Stimulated activated CD8-positive, alpha-beta memory T cell treated with anti-CD3 and anti-CD28 coated beads, Interleukin-4, amount 100 ng/mL, for 1 hour (primary cell): ENCODE results near the gene CLDND1.
"Not testable (repeated sequence)": the region's sequence is repeated elsewhere in the genome, so short reads cannot be mapped to it uniquely, and the experiment has no call there.

Experiments used
- DNase-seq, 2 donors: peaks; one replicate each; pipeline ENCODE4 v3.0.0-alpha.2; 2020; ENCODE audit warnings: low read depth in 2 of 2, low spot score in 1 of 2

Gene CLDND1

DNA sequence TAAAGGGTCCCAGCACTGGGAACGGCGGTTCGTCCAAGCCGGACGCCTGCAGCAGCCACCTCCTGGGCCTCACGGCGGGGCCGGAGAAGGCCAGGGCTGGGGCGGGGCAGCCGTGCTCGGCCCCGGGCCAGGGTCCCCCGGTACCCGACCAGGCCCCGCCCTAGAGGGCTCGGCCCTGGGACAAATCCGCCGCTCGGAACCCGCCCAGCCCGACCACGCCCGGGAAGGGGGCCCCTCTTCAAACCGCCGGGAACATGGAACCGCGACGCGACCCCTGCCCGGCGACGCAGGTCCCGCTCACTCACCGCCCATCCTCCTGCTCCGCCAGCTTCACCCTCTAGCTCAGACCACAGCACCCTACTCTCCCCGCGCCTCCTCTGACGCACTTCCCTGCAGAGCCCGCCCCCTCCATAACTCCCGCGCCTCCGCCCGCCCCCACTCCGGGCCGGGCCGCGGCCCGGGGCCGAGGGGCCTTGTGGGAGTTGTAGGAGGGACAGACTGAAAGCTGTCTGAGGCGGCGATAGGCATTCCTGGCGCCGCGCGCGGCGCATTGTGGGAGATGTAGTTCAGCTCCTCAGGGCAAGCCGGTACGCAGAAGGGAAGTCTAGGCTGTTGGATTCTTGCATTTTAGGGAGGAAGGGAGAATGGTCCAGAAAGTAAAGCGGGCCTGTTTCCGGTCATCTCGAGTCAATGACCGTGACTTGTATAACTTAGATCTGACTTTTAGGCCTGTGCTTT is at the start of gene CLDND1:
Gene CLDND1 (minus strand): TSS at position 359 of the 738 bp plus-strand sequence. CDS start 1,478 bp downstream, outside the sequence.
- peak; percentile 84 to 90 for DNase-seq

DNA sequence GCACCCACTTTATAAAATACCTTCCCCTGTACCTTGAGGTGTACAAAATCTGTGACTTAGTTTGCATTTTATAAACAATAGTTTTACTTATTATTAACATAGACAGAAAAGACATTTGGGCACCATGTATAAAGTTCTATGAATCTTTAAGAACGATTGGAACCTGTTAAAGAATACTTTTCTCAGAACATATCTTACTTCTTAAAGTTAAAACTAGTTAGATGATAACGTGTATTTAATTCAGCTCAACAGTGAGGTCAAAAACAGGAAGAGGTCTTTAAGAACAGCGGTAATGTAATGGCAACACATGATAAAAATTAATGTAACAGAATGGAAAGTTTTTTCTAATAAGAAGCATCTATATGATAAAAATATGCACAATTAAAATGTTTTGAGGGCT is 45.7 kb upstream of the CLDND1 start:
- DNase-seq = no peak

GRCh38 chr3:98567666-98568270 is 45.1 kb upstream of the CLDND1 start:
- DNase-seq = no peak

DNA sequence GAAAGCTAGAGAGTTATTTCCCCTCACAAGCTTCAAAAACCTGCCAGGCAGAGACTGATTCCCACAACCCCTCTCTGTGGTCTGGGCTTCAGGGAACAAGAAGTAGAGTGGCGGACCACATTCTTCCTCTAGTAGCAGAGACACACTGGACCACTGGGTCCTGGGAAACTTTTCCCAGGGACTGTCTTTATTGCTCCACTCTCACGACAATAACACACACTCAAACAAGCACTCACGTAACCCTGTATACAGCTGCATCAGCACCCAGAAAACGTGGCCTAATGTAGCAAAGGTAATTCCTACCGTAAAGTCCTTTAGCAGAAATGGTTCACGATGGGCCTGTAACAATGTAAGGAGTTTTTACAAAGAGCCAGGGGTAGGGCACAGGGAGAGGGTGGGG is 43.1 kb upstream of the CLDND1 start:
- no peak for DNase-seq

DNA sequence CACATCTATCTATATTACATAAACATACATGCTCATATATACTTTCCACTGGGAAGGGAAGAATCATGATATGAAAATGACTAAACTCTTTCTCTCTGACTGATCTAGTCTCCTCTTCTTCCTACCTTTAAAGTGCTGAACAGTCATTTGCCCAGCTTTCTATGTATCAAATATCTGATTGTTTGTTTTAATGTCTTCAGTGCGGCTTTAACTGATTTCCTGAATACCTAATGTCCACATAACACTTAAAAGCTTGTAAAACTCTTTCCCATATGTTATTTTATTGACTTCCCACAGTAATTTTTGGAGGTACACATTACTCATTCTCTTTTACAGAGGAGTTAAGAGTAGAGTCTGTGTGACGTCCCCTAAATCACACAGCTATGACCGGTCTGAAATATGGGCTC is 42.5 kb upstream of the CLDND1 start:
- no peak for DNase-seq

- no peak for DNase-seq
Observed at GRCh38 chr3:98564282-98565005, 41.7 kb upstream of the CLDND1 start.

DNA sequence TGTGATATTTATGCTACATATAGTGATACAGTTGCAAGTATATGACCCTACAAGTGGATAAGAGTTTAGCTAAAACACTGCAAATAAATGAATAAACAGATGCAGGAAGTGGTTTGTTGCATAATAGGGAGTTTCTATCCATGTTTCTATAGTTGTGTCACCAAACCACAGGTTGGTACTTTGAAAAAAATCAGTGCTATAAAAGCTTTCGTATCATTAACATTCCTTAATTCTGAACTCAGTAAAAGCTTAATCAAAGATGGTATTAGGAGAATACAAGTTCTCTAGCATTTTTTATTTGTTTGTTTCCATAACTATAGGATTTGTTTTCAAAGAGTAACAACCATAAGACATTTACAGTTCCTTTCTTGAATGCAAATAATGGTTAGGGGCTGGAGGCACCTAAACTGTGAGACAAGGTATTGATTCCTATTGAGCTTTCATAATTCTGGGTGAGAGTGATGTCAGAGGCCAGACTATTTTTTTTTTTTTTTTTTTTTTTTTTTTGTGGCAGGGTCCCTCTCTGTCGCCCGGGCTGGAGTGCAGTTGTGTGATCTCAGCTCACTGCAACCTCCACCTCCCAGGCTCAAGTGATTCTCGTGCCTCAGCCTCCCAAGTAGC is 41.1 kb upstream of the CLDND1 start:
- no peak for DNase-seq

- DNase-seq = no peak
Observed at GRCh38 chr3:98561727-98562521, 39.2 kb upstream of the CLDND1 start.

DNA sequence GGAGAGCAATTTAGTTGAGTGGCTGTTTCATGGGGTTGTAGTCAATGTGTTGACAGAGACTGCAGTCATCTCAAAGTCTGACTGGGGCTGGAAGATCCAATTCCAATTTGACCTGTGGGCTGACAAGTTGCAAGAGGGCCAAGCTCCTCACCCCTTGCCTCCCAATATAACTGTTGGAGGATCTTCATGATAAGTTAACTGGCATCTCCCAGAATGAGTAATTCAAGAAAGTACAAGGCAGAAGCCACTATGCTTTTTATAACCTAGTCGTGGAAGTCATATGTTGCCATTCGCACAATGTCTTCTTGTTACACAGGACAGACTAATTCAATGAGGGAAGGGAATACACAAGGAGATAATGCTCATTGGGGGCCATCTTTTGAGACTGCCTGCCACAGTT is 38.2 kb upstream of the CLDND1 start:
- no peak for DNase-seq

DNA sequence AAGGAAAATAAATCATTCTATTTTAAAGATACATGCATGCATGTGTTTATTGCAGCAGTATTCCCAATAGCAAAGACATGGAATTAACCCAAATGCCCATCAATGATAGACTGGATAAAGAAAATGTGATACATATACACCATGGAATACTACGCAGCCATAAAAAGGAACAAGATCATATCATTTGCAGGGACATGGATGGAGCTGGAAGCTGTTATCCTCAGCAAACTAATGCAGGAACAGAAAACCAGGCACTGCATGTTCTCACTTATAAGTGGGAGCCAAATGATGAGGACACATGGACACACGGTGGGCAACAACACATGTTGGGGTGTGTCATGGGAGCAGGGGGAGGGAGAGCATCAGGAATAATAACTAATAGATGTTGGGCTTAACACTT is 37.1 kb upstream of the CLDND1 start:
- not testable (repeated sequence) for DNase-seq

- DNase-seq = no peak
Observed at GRCh38 chr3:98558100-98558827, 35.6 kb upstream of the CLDND1 start.

DNA sequence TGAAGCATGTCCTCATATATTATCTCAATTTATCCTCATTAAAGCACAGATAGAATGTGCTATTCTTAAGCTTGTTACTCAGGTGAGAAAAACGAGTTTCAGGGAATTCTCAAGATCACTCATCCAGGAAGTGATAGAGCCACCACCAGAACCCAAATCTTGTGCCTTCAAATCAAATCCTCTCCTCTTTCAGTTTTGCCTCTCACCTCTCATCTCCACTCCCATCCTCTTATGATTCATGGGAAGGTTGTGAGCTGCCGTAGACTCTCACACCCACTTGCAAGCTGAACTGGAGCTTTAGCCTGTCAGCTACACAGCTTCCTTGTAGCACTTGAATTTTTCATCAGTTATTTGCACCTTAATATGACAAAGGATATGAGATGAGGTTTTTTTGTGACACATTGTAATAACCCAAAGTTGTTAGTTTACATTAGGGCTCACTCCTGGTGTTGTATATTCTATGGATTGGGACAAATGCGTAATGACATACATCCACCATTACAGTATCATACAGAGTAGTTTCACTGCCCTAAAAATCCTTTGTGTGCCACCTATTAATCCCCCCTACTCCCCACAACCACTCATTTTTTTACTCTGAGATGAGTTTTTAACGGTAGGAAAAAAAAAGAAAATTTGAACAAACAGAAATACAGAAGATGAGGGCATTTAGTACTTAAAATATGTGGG is 34.8 kb upstream of the CLDND1 start:
- DNase-seq = no peak

GRCh38 chr3:98556164-98557130 is 33.7 kb upstream of the CLDND1 start:
- peak in 1 of 2 donors; percentile 29 for DNase-seq

GRCh38 chr3:98555025-98555379 is 32.3 kb upstream of the CLDND1 start:
- DNase-seq = no peak

- DNase-seq = no peak
Observed at GRCh38 chr3:98554580-98554979, 31.9 kb upstream of the CLDND1 start.

- DNase-seq = no peak
Observed at GRCh38 chr3:98553753-98554152, 31.1 kb upstream of the CLDND1 start.

DNA sequence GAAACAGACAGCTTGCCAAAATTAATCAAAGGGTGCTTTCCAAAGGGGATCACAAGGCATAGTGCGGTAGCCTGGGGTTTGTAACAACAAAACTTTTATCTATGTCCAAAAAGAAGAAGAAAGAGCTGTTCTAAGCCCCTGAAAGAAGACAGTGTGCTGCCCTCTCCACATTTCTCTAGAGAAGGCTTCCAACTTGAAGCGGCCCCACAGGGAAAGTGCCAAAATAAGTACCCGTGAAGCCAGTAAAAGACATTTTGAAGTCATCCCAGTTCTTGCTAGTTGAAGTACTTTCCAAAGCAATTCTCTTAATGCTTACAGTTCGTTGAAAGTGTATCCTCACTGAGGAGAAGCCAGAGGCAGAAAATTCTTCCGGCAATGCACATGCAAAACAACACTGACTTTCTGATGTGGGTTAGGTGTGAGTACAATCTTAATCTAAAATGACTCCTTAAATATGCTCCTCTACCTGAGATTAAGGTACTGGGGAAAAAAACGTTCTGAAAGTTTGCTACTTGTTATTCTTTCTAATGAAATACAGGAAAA is 30.4 kb upstream of the CLDND1 start:
- DNase-seq = no peak
